Embryonic facial prominence (tissue), 1 donor: ENCODE measurements around the gene JAK2.
"Not testable (repeated sequence)": the region's sequence is repeated elsewhere in the genome, so short reads cannot be mapped to it uniquely, and the experiment has no call there.

Experiments used
- DNase-seq: peaks from one replicate; pipeline ENCODE4 v3.0.0-alpha.2; 2016; ENCODE audit errors: extremely low spot score

JAK2 gene

GRCh38 chr9:5041390-5042115, 56.5 kb downstream of the JAK2 start:
- no peak for DNase-seq

- DNase-seq = no peak
Measured at GRCh38 chr9:5042661-5043178, 57.6 kb downstream of the JAK2 start.

GRCh38 chr9:5043381-5043780, 58.3 kb downstream of the JAK2 start:
- no peak for DNase-seq

GRCh38 chr9:5044160-5044559, 59.1 kb downstream of the JAK2 start:
- DNase-seq = no peak

GRCh38 chr9:5052838-5053237, 67.8 kb downstream of the JAK2 start:
- no peak for DNase-seq

GRCh38 chr9:5062631-5063030, 77.6 kb downstream of the JAK2 start:
- DNase-seq = no peak

GRCh38 chr9:5072871-5073270, 87.8 kb downstream of the JAK2 start:
- DNase-seq = no peak

- no peak for DNase-seq
Measured at GRCh38 chr9:5073701-5074100, 88.6 kb downstream of the JAK2 start.

DNA sequence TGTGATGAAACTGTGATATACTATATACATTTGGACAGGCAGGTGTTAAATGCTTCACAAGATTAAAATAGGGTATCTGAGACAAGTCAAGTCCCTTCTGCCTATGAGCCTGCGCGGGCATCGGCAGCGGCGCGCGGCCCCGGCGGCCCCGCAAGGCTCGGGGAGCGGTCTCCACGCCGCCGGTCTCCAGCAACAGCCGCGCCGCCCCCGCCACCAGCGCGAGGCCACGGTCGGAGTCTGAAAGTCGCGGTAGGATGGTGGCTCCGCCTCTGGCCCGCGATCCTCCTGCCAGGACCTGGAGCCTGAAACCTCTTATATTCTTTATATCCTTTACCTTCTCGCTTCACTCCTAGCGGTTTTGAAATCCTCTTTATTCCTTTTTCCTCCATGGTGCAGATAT, 100.9 kb downstream of the JAK2 start:
- no peak for DNase-seq

GRCh38 chr9:5089737-5090136, 104.7 kb downstream of the JAK2 start:
- no peak for DNase-seq

DNA sequence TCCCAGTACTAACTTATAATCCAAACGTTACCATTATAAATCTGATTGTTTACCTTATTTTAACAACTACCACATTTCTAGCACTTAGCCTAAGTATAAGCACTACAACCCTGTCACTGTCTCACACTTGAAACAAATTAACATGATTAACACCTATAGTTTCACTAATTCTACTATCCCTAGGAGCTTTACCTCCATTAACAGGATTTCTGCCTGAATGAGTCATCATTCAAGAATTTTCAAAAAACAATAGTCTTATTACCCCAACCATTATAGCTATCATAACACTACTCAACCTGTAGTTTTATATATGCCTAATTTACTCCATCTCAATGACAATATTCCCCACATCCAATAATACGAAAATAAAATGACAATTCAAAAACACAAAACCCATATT, 110.7 kb downstream of the JAK2 start:
- DNase-seq = no peak

GRCh38 chr9:5099466-5099865, 114.4 kb downstream of the JAK2 start:
- no peak for DNase-seq

DNA sequence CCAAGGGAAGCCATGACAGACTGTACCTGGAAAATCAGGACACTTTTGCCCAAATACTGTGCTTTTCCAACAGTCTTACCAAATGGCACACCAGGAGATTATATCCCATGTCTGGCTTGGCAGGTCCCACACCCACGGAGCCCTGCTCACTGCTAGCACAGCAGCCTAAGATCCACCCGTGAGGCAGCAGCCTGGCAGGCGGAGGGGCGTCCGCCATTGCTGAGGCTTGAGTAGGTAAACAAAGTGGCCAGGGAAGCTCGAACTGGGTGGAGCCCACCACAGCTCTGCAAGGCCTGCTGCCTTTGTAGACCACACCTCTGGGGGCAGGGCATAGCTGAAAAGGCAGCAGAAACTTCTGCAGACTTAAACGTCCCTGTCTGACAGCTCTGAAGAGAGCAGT, 116.1 kb downstream of the JAK2 start:
- DNase-seq = not testable (repeated sequence)

DNA sequence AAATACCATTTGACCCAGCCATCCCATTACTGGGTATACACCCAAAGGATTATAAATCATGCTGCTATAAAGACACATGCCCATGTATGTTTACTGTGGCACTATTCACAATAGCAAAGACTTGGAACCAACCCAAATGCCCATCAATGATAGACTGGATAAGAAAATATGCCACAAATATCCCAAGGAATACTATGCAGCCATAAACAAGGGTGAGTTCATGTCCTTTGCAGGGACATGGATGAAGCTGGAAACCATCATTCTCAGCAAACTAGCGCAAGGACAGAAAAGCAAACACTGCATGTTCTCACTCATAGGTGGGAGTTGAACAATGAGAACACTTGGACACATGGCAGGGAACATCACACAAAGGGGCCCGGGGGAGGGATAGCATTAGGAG, 121.4 kb downstream of the JAK2 start:
- not testable (repeated sequence) for DNase-seq

GRCh38 chr9:5110867-5111681, 126.0 kb downstream of the JAK2 start:
- no peak for DNase-seq

DNA sequence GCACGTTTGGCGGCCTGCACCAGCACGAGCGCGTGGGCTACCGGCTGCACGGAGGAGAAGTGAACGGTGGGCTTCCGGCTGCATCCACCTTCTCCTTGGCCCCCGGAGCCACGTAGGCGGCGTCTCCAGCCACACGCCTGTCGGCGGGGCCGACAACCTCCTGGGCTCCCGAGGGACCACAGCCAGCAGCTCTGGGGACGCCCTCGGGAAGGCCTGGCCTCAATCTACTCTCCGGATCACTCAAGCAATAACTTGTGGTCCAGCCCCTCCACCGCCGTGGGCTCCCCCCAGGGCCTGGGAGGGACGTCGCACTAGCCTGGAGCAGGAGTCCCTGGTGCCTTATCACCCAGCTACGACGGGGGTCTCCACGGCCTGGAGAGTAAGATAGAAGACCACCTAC, 126.6 kb downstream of the JAK2 start:
- no peak for DNase-seq

DNA sequence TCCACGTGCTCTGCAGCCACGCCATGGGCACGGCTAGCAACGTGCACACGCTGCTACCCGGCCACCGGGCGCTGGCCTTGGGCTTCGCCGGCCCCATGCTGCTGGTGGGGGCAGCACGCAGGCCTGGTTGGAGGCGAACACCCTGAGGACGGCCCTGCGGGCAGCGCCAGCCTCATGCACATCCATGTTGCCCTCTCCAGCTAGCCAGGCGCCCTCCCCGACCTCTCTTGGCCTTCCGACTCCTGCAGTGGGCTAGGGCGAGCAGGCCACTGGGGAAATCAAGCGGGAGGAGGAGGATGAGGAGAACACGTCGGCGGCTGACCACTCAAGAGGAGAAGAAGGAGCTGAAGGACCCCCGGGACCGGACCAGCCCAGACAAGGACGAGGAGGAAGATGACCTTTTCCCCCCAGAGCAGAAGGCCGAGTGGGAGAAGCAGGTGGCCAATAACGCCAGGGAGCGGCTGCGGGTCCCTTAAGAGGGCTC, 127.1 kb downstream of the JAK2 start:
- no peak for DNase-seq

DNA sequence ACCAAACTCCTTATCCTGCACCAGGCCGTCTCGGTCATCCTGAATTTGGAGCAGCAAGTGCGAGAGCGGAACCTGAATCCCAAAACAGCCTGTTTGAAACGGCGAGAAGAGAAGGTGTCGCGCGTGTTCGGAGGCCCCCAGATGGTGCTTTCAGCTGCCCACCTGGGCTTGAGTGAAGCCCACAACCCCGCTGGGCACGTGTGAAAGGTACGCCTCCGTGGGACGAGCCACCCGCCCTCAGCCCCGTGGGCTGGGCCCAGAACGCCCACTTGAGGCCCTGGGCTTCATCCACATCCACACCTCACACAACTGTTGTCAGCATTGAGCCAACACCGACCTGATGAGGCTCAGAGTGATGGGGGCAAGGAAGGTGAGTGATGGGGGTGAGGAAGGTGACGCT, 127.6 kb downstream of the JAK2 start:
- DNase-seq = no peak

DNA sequence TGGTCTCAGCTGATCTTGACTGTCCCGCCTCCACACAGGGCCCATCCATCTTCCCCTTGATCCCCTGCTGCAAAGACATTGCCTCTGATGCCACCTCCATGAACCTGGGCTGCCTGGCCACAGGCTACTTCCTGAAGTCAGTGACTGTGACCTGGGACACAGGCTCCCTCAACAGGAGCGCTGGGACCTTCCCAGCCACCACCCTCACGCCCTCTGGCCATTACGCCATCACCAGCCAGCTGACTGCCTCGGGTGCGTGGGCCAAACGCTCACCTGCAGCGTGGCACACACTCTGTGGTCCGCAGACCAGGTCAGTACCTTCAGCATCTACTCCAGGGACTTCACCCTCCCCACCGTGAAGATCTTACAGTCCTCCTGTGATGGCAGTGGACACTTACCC, 128.5 kb downstream of the JAK2 start:
- no peak for DNase-seq

DNA sequence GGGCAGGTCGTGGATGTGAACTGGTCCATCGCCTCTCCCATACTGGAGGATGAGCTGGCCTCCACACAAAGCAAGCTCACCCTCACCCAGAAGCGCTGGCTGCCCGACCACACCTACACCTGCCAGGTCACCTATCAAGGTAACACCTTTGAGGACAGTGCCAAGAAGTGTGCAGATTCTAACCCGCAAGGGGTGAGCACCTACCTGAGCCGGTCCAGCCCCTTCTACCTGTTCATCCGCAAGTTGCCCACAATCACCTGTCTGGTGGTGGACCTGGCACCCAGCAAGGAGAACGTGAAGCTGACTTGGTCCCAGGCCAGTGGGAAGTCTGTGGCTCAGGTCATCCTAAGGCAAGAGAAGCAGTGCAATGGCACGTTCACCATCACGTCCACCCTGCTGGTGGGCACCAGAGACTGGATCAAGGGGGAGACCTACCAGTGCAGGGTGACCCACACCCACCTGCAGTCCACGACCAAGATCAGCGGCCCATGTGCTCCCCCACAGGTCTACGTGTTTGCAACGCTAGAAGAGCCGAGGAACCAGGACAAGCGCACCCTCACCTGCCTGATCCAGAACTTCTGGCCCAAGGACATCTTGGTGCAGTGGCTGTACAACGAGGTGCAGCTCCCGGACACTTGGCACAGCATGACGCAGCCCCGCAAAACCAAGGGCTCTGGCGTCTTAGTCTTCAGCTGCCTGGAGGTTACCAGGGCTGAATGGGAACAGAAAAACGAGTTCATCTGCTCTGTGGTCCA, 129.1 kb downstream of the JAK2 start:
- no peak for DNase-seq

DNA sequence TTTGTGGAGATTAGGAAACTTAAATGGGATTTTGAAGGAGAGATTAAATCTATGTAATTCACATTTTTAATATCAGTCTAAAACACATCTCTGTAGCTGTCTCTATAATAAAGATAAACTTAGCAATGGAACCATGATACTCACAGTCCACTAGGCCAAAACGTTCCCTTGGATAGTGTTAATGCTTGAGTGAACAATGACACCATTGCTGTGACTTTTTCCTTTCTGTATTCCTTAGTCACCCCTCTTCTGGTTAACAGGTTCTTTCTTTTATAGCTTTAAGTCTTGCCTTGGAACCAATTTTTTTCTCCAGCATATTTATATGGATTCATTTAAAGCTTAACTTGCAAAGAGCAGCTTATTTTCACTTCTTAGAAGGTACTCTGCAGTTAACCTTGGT, 137.0 kb downstream of the JAK2 start:
- DNase-seq = no peak

DNA sequence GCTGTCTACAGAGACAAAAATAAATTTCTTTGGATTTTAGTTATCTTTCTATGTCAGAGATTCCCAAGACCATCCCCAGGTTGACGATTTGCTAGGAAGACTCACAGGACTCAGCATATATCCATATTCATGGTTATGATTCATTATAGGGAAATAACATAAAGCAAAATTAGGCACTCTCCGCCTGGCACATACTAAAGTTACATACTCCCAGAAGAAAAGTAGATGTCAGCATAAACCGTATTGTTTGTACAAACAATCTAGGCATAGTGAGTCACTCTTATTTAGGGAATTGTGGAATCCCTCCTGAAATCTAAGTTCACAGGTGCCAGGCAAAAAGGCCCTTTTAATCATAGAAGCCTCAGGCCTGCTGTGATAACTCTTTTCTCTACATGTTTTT, 137.4 kb downstream of the JAK2 start:
- no peak for DNase-seq
